HG03039 (cell line): ENCODE measurements around the gene PTPRG.

Experiments
- ATAC-seq: cut with Tn5 transposase; IDR thresholded peaks from one replicate; pipeline ENCODE4 v1.9.1; 2021; ENCODE audit warnings: mild to moderate bottlenecking, moderate library complexity; ENCODE audit not compliant: unreplicated experiment

The PTPRG gene

DNA sequence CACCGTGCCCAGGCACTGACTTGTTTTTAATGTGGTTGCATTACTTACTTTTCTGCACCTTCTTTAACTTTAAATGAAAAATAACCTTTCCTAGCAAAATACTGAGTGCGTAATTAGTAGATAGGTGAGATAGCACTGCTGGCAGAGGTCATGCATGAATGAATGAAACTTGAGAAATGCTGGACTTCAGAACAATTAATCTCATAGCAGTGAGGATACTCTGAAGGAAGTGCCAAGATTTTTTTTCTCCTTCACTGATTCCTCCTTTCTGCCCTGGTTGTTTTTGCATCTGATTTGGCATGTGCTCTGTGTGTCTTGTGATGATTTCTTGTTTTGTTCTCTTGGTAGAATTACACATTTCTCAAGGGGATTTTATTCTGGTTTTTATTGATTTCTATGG is 378.9 kb downstream of the PTPRG start:
- ATAC-seq, result no peak

DNA sequence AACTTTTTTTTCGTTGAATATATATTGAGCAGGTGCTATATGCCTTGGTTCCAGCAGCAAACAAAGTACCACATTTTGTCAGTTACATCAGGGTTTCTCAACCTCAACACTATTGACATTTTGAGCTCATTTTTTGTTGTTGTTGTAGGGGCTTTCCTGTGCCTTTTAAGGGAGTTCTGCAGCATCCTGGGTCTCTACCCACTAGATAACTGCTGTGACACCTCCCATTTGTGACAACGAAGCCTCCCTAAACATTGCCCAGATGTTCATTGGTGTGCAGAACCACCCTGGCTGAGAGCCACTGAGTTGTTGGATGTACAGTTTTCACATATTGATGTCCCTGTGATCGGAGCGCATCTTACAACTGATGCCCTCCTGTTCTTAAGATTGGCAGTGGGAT is 382.6 kb downstream of the PTPRG start:
- no peak for ATAC-seq

DNA sequence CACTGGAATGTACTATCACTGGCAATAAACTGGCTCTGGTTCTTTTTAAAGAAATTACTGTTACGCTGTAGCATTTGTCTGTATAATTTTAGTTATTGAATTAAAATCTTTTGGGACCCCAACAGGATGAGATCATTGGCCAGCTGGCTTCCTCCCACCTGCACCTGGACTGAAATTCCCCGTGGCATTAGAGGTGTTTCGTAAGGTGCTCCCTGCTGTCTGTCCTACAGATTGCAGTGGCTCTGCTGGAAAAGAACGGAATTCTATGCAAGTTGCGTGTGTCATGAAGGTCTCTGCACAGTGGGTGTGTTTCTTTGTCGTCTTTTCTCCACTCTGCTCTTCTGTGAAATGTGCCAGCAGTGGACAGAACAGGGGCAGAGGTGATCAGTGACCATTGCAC is 383.4 kb downstream of the PTPRG start:
- ATAC-seq, result no peak

DNA sequence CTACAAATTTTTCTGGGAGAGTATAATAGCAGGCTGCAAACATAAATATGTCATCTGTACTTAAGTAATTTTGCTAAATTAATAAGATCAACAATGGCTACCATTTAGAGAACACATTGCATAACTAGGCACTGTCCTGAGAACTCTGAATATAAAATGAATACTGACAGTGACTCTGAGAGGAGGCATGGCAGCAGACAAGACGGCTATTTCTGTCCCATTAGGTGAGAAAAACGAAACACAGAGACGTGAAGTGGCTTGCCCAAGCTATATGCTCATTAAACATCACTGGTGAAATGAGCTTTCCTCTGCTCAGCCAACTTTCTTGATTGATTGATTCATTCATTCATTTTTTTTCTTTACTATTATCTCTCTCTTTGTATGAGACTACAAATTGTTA is 384.3 kb downstream of the PTPRG start:
- no peak for ATAC-seq

- no peak for ATAC-seq
These were observed 385.4 kb downstream of the PTPRG start for GRCh38 chr3:61946570-61947324.

DNA sequence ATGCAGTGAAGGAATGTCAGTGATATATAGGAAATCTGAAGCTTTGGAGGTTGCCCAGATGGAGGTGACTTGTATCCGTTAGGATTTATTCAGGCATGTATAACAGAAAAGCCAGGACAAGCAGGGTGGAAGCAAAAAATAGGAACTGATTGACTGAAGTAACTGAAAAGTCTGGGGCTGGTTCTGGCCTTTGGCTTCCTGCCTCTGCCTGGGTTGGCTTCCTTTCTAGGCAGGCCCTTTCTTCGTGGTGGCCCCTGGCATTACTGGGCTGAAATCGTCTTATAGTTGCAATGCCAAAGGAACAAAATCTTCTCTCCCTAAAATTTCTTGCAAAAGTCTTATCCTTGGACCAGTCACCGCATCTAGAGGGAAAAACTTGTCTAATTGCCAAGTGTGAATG is 386.1 kb downstream of the PTPRG start:
- ATAC-seq, result no peak

GRCh38 chr3:61948699-61949305 is 387.4 kb downstream of the PTPRG start:
- ATAC-seq, result no peak

GRCh38 chr3:61954097-61954540 is 392.7 kb downstream of the PTPRG start:
- no peak for ATAC-seq

DNA sequence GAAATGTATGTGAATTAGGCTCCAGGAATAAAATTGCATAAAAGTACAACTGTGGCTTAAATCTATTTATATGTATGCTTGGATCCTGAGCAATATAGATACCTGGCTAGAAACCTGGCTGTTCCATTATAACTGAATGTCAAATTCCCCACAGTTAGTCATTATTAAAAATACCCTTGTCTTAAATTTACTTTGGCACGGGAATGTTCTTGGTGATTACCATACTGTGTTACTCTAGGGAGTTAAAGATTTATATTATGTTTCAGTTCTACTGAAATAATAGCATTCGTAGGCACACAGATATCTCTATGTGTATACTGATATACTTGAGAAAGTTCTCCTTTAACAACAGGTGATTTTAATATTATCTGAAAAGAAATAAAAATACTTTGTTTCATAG is 394.1 kb downstream of the PTPRG start:
- no peak for ATAC-seq

- ATAC-seq, result no peak
These were observed 394.9 kb downstream of the PTPRG start for GRCh38 chr3:61956236-61956635.

DNA sequence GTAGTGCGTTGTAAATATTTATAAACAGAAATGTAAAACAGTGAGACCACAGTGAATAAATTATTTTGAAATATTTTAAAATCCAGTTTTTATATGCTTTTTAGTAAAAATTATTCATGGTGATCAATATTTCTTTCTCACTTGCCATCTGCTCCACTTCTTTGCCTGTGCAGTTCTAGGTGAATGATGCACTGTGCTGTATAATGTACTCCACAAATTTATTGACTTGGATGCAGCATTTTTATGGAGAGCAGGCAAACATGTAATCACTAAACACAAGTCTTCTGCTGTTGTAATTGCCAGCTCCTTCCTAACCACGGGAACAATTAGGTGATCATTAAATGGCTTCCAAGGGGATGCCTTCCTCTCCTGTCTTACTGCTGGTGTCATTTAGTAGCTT is 395.9 kb downstream of the PTPRG start:
- ATAC-seq, result no peak

GRCh38 chr3:61960976-61961375 is 399.6 kb downstream of the PTPRG start:
- no peak for ATAC-seq

GRCh38 chr3:61961900-61962299 is 400.5 kb downstream of the PTPRG start:
- no peak for ATAC-seq

DNA sequence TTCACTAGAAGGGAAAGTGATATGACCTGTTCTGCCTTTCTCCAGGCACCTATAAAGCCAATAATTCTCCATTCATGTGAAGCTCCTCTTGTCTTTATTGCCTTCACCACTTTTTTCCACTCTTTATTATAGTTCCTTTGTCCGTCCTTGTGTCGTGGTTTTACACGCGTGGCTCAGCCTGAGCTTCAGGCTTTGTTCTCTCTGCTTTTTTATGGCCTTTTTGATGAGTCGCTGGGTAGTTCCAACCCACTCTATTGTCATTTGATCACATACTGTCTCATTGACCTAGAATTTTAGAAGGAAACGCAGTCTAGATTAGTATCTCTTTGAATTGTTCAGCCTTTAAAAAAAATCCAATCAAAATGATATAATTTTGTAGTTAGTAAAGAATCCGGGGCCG is 403.2 kb downstream of the PTPRG start:
- no peak for ATAC-seq

DNA sequence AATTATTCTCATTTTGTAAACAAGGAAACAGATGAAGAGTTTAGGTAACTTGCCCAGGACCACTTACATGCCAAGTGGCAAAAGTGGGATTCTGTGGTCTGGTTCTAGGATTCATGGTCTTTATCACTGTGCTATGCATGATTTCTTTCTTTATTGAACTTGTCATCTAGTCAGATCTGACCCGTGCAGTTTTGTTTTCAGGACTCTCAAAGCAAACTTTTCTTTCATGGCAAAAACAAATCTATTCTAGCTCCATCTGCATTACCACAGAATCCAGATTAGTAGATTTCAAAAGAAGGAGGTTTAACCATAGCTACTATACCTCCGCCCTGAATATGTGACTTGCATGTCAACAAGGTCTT is 404.4 kb downstream of the PTPRG start:
- no peak for ATAC-seq

GRCh38 chr3:61966200-61966599 is 404.8 kb downstream of the PTPRG start:
- no peak for ATAC-seq

DNA sequence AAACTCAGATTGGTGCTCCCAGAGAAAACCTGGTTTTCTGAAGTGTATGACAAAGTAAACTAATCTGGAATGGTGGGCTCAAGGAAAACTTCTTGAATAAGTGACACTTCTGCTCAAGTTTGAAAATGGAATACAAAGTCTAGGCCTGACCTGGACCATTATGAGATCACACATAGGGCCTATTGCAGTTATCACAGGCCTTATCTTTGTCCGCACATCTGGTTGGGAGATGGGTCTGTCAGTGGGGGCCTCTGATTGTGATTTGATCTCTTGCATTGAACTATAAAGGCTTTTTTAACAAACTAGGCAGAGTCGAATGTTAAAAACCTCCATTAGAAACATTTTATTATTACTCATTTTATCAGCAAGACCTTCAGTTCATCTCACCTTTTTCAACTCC is 405.6 kb downstream of the PTPRG start:
- ATAC-seq, result no peak

DNA sequence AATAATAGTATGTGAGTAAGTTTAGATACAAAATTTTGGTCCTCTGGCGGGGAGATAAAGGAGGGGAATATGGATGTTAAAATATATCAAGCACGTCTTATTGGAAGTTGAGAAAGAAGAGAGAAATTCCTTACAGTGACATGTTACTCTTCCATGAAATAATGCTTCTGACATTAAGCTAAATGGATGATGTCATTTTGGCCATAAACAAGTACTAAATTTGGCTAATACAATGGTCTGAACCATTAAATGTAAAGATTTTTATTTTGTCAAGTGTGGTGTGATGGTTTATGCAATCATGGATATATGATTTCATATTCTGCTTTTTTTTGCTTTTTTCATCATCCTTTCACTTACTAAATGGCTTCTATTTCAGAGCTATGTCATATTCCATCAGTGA is 406.6 kb downstream of the PTPRG start:
- no peak for ATAC-seq

DNA sequence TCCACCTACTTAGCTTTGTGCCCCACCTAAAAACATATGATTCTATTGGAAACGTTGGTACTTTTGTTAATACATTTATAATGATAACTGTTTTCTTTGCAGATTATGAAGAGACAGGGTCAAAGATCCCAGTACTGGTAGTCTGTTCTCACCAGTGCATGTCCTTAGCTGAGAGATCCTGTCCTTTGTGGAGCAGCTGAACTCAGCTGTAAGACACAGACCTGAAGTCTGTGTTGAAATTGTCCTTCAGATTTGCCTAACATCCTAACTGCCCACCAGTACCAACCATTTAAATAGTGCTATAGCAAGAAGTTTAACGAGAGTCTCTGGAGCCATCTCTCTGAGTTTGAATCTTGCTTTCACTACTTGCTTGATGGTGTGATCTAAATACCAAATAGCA is 413.3 kb downstream of the PTPRG start:
- ATAC-seq, result no peak

GRCh38 chr3:61975199-61975598 is 413.8 kb downstream of the PTPRG start:
- no peak for ATAC-seq

GRCh38 chr3:61975936-61976335 is 414.6 kb downstream of the PTPRG start:
- no peak for ATAC-seq

DNA sequence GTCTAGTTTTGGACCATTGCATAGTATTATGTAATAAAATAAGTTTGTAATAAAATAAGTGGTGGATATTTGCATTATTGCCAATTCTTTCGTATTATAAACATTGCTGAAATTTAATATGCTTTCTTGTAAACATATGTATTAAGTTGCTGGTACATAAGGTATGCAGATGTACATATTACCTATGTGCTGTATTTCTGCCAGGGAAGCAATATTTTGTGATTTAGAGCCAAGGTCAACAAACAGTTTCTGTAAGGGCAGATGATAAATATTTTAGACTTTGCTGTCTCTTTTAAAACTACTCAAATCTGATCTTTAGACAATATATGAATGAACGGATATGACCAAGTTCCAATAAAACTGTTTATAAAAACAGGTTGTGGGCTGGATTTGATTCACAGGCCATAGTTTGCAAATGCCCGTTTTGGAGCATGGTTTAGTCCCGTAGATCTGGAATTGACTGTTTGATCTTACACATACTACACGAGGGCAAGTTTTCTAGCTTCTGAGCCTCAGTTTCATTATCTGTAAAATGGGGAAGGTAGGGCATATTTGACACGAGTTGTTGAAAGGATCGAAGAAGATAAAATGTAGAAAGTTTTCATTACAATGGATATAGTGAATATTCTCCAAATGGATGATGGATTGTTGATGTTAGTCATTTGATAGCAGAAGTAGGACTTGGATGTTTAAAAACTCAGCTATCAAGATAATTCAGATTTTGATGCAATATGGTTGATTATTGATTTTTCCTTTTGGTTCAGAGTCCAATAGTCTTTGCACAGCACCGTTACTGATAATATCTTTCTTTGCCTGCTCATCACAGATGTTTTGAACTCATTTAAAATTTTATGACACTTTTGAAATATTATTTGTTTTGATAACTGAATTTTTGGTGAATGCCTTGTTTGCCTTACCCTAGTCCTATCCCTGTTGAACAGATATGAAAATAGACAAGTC is 417.4 kb downstream of the PTPRG start:
- ATAC-seq, result no peak
